HepG2 (cell line): Measurements from ENCODE around the gene TRAF5. TPM values are rescaled to one million over a fixed set of nuclear protein-coding genes. Genes with fewer than 3 reads are reported as not detected.

Experiments used
- ATAC-seq: fragments of 200-7000 bp; cut with Tn5 transposase; 3 replicates; pipeline ENCODE4 v1.9.1; 2020; ENCODE audit warnings: mild to moderate bottlenecking, moderate library complexity
- BruUV-seq: library from RNA; stranded (reverse); fragments of 400-500 nt; replicated peaks from 2 replicates; lab custom pipeline; 2021; lab: Mats Ljungman, UMichigan
- CTCF ChIA-PET: fragments of 300-600 bp; formaldehyde crosslinking; extraction: SDS; loops from one replicate; lab custom pipeline; 2021; ENCODE audit warnings: low total read pairs, inconsistent platforms, low intra/inter-chr PET ratio; lab: Yijun Ruan, JAX
- POLR2A ChIA-PET: fragments of 350-600 bp; sonication (Branson Sonifier 250); formaldehyde crosslinking; loops from one replicate; lab custom pipeline; 2020; ENCODE audit warnings: antibody characterized with exemption, inconsistent platforms; lab: Yijun Ruan, JAX
- DNase-seq: peaks from one replicate; pipeline ENCODE4 v3.0.0-alpha.2; 2015; ENCODE audit warnings: low spot score
- FAIRE-seq: peaks from 3 replicates; lab custom pipeline; 2011; peaks lifted over from hg19 to GRCh38; lab: Jason Lieb, UNC
- H2AFZ ChIP-seq: one replicate; pipeline ENCODE4 v1.6.1; 2011; ENCODE audit warnings: low read length, inconsistent platforms
- H3K27ac ChIP-seq: fragments of 300-600 bp; 3 replicates; pipeline ENCODE4 v1.8.0; 2011; ENCODE audit warnings: mixed run types, mild to moderate bottlenecking, mixed read lengths, low read length, inconsistent platforms; ENCODE audit not compliant: insufficient read depth; ENCODE audit errors: extremely low read length
- H3K27me3 ChIP-seq, 2 experiments: fragments of 200-600 bp in 1 of 2; 2 replicates in 1 of 2; 3 replicates in 1 of 2; pipeline versions ENCODE4 v1.6.0 to v1.8.0; 2011; ENCODE audit warnings: low read length in 2 of 2, mild to moderate bottlenecking in 2 of 2, moderate library complexity in 2 of 2, inconsistent platforms in 1 of 2; ENCODE audit not compliant: insufficient read depth in 2 of 2, control insufficient read depth in 1 of 2
- H3K36me3 ChIP-seq, 2 experiments: fragments of 200-600 bp in 1 of 2; replicated peaks in 1 of 2; 2 replicates in 1 of 2; 3 replicates in 1 of 2; pipeline versions ENCODE4 v1.5.1 to v1.8.0; 2011; ENCODE audit warnings: low read length in 2 of 2, inconsistent platforms in 1 of 2; ENCODE audit not compliant: insufficient read depth in 2 of 2, control insufficient read depth in 1 of 2
- H3K4me1 ChIP-seq: 2 replicates; pipeline ENCODE4 v1.5.1; 2012; ENCODE audit warnings: low read length, inconsistent platforms; ENCODE audit not compliant: insufficient read depth
- H3K4me2 ChIP-seq: 2 replicates; pipeline ENCODE4 v1.6.0; 2011; ENCODE audit warnings: low read depth, low read length, inconsistent platforms
- H3K4me3 ChIP-seq, 3 experiments: fragments of 200-600 bp in 1 of 3; sonication (generic), shearing (Covaris generic) in 1 of 3; replicated peaks in 1 of 3; 2 replicates each; pipeline ENCODE4 v1.5.1; 2011 to 2016; ENCODE audit warnings: low read length in 3 of 3, inconsistent platforms in 2 of 3, low read depth in 2 of 3, mild to moderate bottlenecking in 2 of 3, control low read depth in 1 of 3, mixed read lengths in 1 of 3; ENCODE audit not compliant: insufficient read depth in 1 of 3
- H3K79me2 ChIP-seq: one replicate; pipeline ENCODE4 v1.6.1; 2011; ENCODE audit warnings: low read length, inconsistent platforms; ENCODE audit not compliant: insufficient read depth
- H3K9ac ChIP-seq: 2 replicates; pipeline ENCODE4 v1.6.0; 2011; ENCODE audit warnings: mild to moderate bottlenecking, low read depth, low read length, inconsistent platforms; ENCODE audit not compliant: insufficient read depth
- H3K9me3 ChIP-seq: 2 replicates; pipeline ENCODE4 v1.5.1; 2012; ENCODE audit warnings: mild to moderate bottlenecking, low read length
- H4K20me1 ChIP-seq: 2 replicates; pipeline ENCODE4 v1.6.0; 2011; ENCODE audit warnings: inconsistent platforms, mild to moderate bottlenecking, low read length, moderate library complexity; ENCODE audit not compliant: insufficient read depth
- MAFF ChIP-seq: IDR thresholded peaks from 2 replicates; pipeline ENCODE4 v1.6.1; 2011; ENCODE audit warnings: low read depth, low read length, improper control_type of control experiment
- MAFK ChIP-seq, 2 experiments: IDR thresholded peaks in 1 of 2; conservative IDR thresholded peaks in 1 of 2; 2 replicates each; pipeline ENCODE4 v1.6.1; 2011; ENCODE audit warnings: improper control_type of control experiment in 2 of 2, low read length in 2 of 2
- MEF2D ChIP-seq: sonication (generic); formaldehyde crosslinking; IDR thresholded peaks from 2 replicates; pipeline ENCODE4 v1.5.1; 2020; ENCODE audit warnings: mild to moderate bottlenecking, missing genetic modification reagents
- TRIM24 ChIP-seq: sonication (generic); formaldehyde crosslinking; IDR thresholded peaks from 2 replicates; pipeline ENCODE4 v1.8.0; 2022; ENCODE audit warnings: mild to moderate bottlenecking, missing genetic modification reagents
- XRCC5 ChIP-seq: fragments of 200-400 bp; formaldehyde crosslinking; optimal IDR thresholded peaks from 2 replicates; pipeline ENCODE3; 2017; ENCODE audit warnings: mild to moderate bottlenecking, low read length
- ZBTB49 ChIP-seq: sonication (generic); formaldehyde crosslinking; IDR thresholded peaks from 2 replicates; pipeline ENCODE4 v1.4.0; 2020; ENCODE audit warnings: missing genetic modification reagents, borderline replicate concordance
- ZHX1 ChIP-seq: sonication (generic); formaldehyde crosslinking; IDR thresholded peaks from 2 replicates; pipeline ENCODE4 v1.8.1; 2022; ENCODE audit warnings: low read depth, mild to moderate bottlenecking, missing genetic modification reagents
- ZNF564 ChIP-seq: sonication (generic); formaldehyde crosslinking; IDR thresholded peaks from 2 replicates; pipeline ENCODE4 v1.8.1; 2023; ENCODE audit warnings: mild to moderate bottlenecking, missing genetic modification reagents
- ZNF75D ChIP-seq: sonication (generic); formaldehyde crosslinking; IDR thresholded peaks from 2 replicates; pipeline ENCODE4 v1.8.1; 2023; ENCODE audit warnings: missing genetic modification reagents, mild to moderate bottlenecking, borderline replicate concordance
- WGBS: methylation state at CpG from one replicate; pipeline ENCODE4 v1.1.6; 2017; ENCODE audit warnings: low lambda C conversion rate; 5-methylcytosine and 5-hydroxymethylcytosine counted together
- in situ Hi-C: cut with HindIII; loops from 2 replicates; pipeline ENCODE4 v1.10.0; 2017; ENCODE audit warnings: low pct_unique_long_range_greater_than_20kb; ENCODE audit not compliant: extremely low pct_ligation_motif_present
- intact Hi-C: fragments of 100-400 bp; cut with micrococcal nuclease; formaldehyde crosslinking; loops from one replicate; pipeline ENCODE4 v1.10.0; 2022; ENCODE audit not compliant: unreplicated experiment
- polyA plus RNA-seq, 8 experiments: library from polyadenylated mRNA; depleted of rRNA in 3 of 8; stranded (reverse) in 7 of 8; unstranded in 1 of 8; fragments of >200 nt; fragmentation: Illumina TruSeq in 4 of 8; extraction: Trizol in 4 of 8; gene quantifications; 2 replicates each; pipeline versions ENCODE4 v1.2.1 to v1.2.3, GENCODE V29; 2011 to 2016; ENCODE audit warnings: low read depth in 4 of 8, missing spikeins in 1 of 8, mixed read lengths in 1 of 8; ENCODE audit not compliant: insufficient read depth in 1 of 8
- total RNA-seq, 5 experiments: library from RNA; depleted of rRNA; stranded (reverse); fragments of >200 nt; fragmentation: Illumina TruSeq; extraction: Trizol; gene quantifications; 2 replicates each; pipeline ENCODE4 v1.2.3, GENCODE V29; 2016; ENCODE audit warnings: low read depth in 1 of 5

TRAF5 gene
- total and polyA plus RNA-seq, 2 of the 13 experiments (the other 11 are each of a cell fraction or from before 2014, with no cell fraction given), result 0.27 to 1.6 TPM

- DNase-seq (no peak), ATAC-seq (no peak), FAIRE-seq (no peak)
- WGBS, result 49% methylated on average over 2 of the region's 2 CpGs
- H3K4me1 ChIP-seq, result peaks cover 39% of the 10 kb centered on the region
- no peaks in the 10 kb centered on the region for H4K20me1 ChIP-seq
- H3K27ac ChIP-seq, result no peak overlapping the region
- H3K4me2 ChIP-seq, result peak overlapping the region; percentile 41; the same call in 1 of the 2 replicates
- H3K4me3 ChIP-seq, result no peak overlapping the region
- H2AFZ ChIP-seq, result no peak overlapping the region
- TF ChIP-seq TRIM24 (CRISPR knock-in tag) (no peak), ZHX1 (no peak), MAFK (conservative IDR thresholded peaks at IDR 0.05 in 1 of 2, IDR thresholded peaks at IDR 0.05 in 1 of 2; ENCODE audit: low read length in 2 of 2) (peak; percentile 74 to 85; a peak in 3 of 4 replicates), MEF2D (CRISPR knock-in tag) (no peak), ZNF75D (no peak), ZBTB49 (CRISPR knock-in tag) (no peak), XRCC5 (no peak), ZNF564 (CRISPR knock-in tag) (peak; percentile 81; the same call in 1 of the 2 replicates), MAFF (peak; percentile 70)
- H3K36me3 ChIP-seq, result no peaks in the 10 kb centered on the region
- no peaks in the 10 kb centered on the region for H3K79me2 ChIP-seq
- no peaks in the 10 kb centered on the region for H3K27me3 ChIP-seq
- no TSS peak for BruUV-seq
- H3K9ac ChIP-seq, result no peak overlapping the region
- H3K9me3 ChIP-seq, result no peaks in the 10 kb centered on the region
- ChIA-PET POLR2A (no interaction called here), CTCF (no interaction called here)
- intact Hi-C loops (loop anchor here (2.0 kb wide), 1 partner anchor 30 kb away; no protein-coding TSS in a partner anchor), in situ Hi-C loops (no loop called here)
Measured at GRCh38 chr1:211352465-211352864, 25.8 kb downstream of the TRAF5 start.
